Measurements from ENCODE around the gene SET. TPM values are rescaled to one million over a fixed set of nuclear protein-coding genes. Genes with fewer than 3 reads are reported as not detected.
A peak's percentile ranks its signal among the peaks of the same experiment; 100 is the strongest.
"Not testable (repeated sequence)": the region's sequence is repeated elsewhere in the genome, so short reads cannot be mapped to it uniquely, and the experiment has no call there.

Gene SET
- total RNA-seq, 1 donor from 2014 or later, result 307 TPM

GRCh38 chr9:128687453-128687852, 1.6 kb upstream of the SET start:
- no peak for DNase-seq

- peak; percentile 72 for DNase-seq
Measured at GRCh38 chr9:128689293-128689774, 312 bp downstream of the SET start.

- DNase-seq, result peak; percentile 81
Measured at GRCh38 chr9:128689820-128690683, 1.0 kb downstream of the SET start.

GRCh38 chr9:128690684-128691034, 1.6 kb downstream of the SET start:
- no peak for DNase-seq

GRCh38 chr9:128693738-128694137, 4.7 kb downstream of the SET start:
- not testable (repeated sequence) for DNase-seq

- no peak for DNase-seq
Measured at GRCh38 chr9:128694344-128694743, 5.3 kb downstream of the SET start.

- no peak for DNase-seq
Measured at GRCh38 chr9:128696923-128697707, 8.1 kb downstream of the SET start.

- DNase-seq, result not testable (repeated sequence)
Measured at GRCh38 chr9:128699096-128699795, 10.2 kb downstream of the SET start.

- no peak for DNase-seq
Measured at GRCh38 chr9:128701227-128701854, 12.3 kb downstream of the SET start.

GRCh38 chr9:128702445-128702948, 13.5 kb downstream of the SET start, which contains the start of gene PKN3:
Gene PKN3 (plus strand): TSS chr9:128702503. CDS start chr9:128702916, 413 bp downstream.
- peak; percentile 93 for DNase-seq

- peak; percentile 40 for DNase-seq
Measured at GRCh38 chr9:128702949-128703615, 14.1 kb downstream of the SET start.

- DNase-seq, result no peak
Measured at GRCh38 chr9:128703616-128704355, 14.8 kb downstream of the SET start.

GRCh38 chr9:128704356-128704670, 15.3 kb downstream of the SET start:
- DNase-seq, result no peak

GRCh38 chr9:128705051-128705965, 16.3 kb downstream of the SET start:
- DNase-seq, result peak; percentile 42

GRCh38 chr9:128706045-128706444, 17.0 kb downstream of the SET start:
- no peak for DNase-seq

- DNase-seq, result no peak
Measured at GRCh38 chr9:128706671-128707381, 17.8 kb downstream of the SET start.

GRCh38 chr9:128707446-128707845, 18.4 kb downstream of the SET start:
- no peak for DNase-seq

- no peak for DNase-seq
Measured at GRCh38 chr9:128712451-128713410, 23.7 kb downstream of the SET start.
